IMR-90 (cell line): ENCODE results near the gene SLC16A9. TPM values are rescaled to one million over a fixed set of nuclear protein-coding genes. Genes with fewer than 3 reads are reported as not detected.

Source experiments
- ATAC-seq: fragments of 200-7000 bp; cut with Tn5 transposase; 2 replicates; pipeline ENCODE4 v1.9.1; 2020; ENCODE audit warnings: low read depth, mild to moderate bottlenecking, moderate library complexity
- BruUV-seq: library from RNA; stranded (reverse); fragments of 400-500 nt; replicated peaks from 2 replicates; lab custom pipeline; 2021; lab: Mats Ljungman, UMichigan
- CTCF ChIA-PET: fragments of 300-600 bp; formaldehyde crosslinking; extraction: SDS; loops from one replicate; lab custom pipeline; 2021; ENCODE audit warnings: antibody characterized with exemption; lab: Yijun Ruan, JAX
- POLR2A ChIA-PET: fragments of 300-600 bp; sonication (Branson Sonifier 250); formaldehyde crosslinking; loops from one replicate; lab custom pipeline; 2022; ENCODE audit warnings: antibody characterized with exemption; ENCODE audit not compliant: unreplicated experiment; lab: Charles Lee
- DNase-seq: peaks from one replicate; pipeline ENCODE4 v3.0.0; 2013
- H2AFZ ChIP-seq: replicated peaks from 2 replicates; pipeline ENCODE3; 2013; ENCODE audit warnings: low read length, mild to moderate bottlenecking; ENCODE audit not compliant: poor library complexity
- H2AK5ac ChIP-seq: 2 replicates; pipeline ENCODE4 v1.6.1; 2013; ENCODE audit warnings: low read depth, low read length, inconsistent platforms
- H2AK9ac ChIP-seq: replicated peaks from 2 replicates; pipeline ENCODE3; 2013; ENCODE audit warnings: mild to moderate bottlenecking, low read depth, low read length, moderate library complexity; ENCODE audit not compliant: poor library complexity
- H2BK120ac ChIP-seq: 2 replicates; pipeline ENCODE4 v1.6.1; 2013; ENCODE audit warnings: low read depth, low read length, inconsistent platforms
- H2BK15ac ChIP-seq: 3 replicates; pipeline ENCODE4 v1.6.1; 2013; ENCODE audit warnings: low read depth, low read length, inconsistent platforms
- H2BK20ac ChIP-seq: 2 replicates; pipeline ENCODE4 v1.6.1; 2013; ENCODE audit warnings: low read depth, mild to moderate bottlenecking, inconsistent platforms, low read length, moderate library complexity
- H2BK5ac ChIP-seq: 2 replicates; pipeline ENCODE4 v1.6.1; 2013; ENCODE audit warnings: mild to moderate bottlenecking, low read depth, low read length, inconsistent platforms; ENCODE audit not compliant: poor library complexity, severe bottlenecking
- H3K14ac ChIP-seq: replicated peaks from 2 replicates; pipeline ENCODE4 v1.6.1; 2013; ENCODE audit warnings: low read depth, low read length, inconsistent platforms
- H3K18ac ChIP-seq: 2 replicates; pipeline ENCODE4 v1.6.1; 2013; ENCODE audit warnings: low read depth, low read length, control low read depth
- H3K23ac ChIP-seq: 2 replicates; pipeline ENCODE4 v1.6.1; 2013; ENCODE audit warnings: low read depth, low read length, inconsistent platforms
- H3K27ac ChIP-seq: 2 replicates; pipeline ENCODE4 v1.5.1; 2013; ENCODE audit warnings: mild to moderate bottlenecking, control low read depth, low read length; ENCODE audit not compliant: insufficient read depth
- H3K27me3 ChIP-seq: 2 replicates; pipeline ENCODE4 v1.6.1; 2013; ENCODE audit warnings: low read length; ENCODE audit not compliant: control insufficient read depth, insufficient read depth
- H3K36me3 ChIP-seq: 2 replicates; pipeline ENCODE4 v1.6.1; 2013; ENCODE audit warnings: low read length, mixed read lengths; ENCODE audit not compliant: control insufficient read depth, insufficient read depth
- H3K4ac ChIP-seq: 2 replicates; pipeline ENCODE4 v1.6.1; 2013; ENCODE audit warnings: low read depth, low read length, inconsistent platforms
- H3K4me1 ChIP-seq: 2 replicates; pipeline ENCODE4 v1.6.1; 2013; ENCODE audit warnings: low read length, mixed read lengths; ENCODE audit not compliant: control insufficient read depth, insufficient read depth
- H3K4me2 ChIP-seq: 2 replicates; pipeline ENCODE4 v1.6.1; 2013; ENCODE audit warnings: low read depth, mild to moderate bottlenecking, control low read depth, low read length, moderate library complexity
- H3K4me3 ChIP-seq: 2 replicates; pipeline ENCODE4 v1.5.1; 2013; ENCODE audit warnings: low read depth, mild to moderate bottlenecking, control low read depth, low read length, moderate library complexity; ENCODE audit not compliant: insufficient read depth
- H3K56ac ChIP-seq: 2 replicates; pipeline ENCODE4 v1.6.1; 2013; ENCODE audit warnings: low read length, inconsistent platforms; ENCODE audit not compliant: insufficient read depth; ENCODE audit errors: extremely low read depth
- H3K79me1 ChIP-seq, 2 experiments: 2 replicates each; pipeline ENCODE4 v1.6.1; 2013; ENCODE audit warnings: low read length in 2 of 2, inconsistent platforms in 1 of 2, low read depth in 1 of 2
- H3K9ac ChIP-seq: 2 replicates; pipeline ENCODE4 v1.6.1; 2013; ENCODE audit warnings: low read depth, low read length, control low read depth
- H3K9me1 ChIP-seq: 2 replicates; pipeline ENCODE4 v1.6.1; 2013; ENCODE audit warnings: low read length, inconsistent platforms; ENCODE audit not compliant: insufficient read depth
- H3K9me3 ChIP-seq: 2 replicates; pipeline ENCODE4 v1.6.1; 2013; ENCODE audit warnings: low read length; ENCODE audit not compliant: control insufficient read depth, insufficient read depth
- H4K20me1 ChIP-seq: 2 replicates; pipeline ENCODE4 v1.6.1; 2013; ENCODE audit warnings: low read length, inconsistent platforms; ENCODE audit not compliant: insufficient read depth
- H4K5ac ChIP-seq: 2 replicates; pipeline ENCODE4 v1.6.1; 2013; ENCODE audit warnings: mild to moderate bottlenecking, low read depth, low read length, control low read depth
- H4K8ac ChIP-seq, 2 experiments: 2 replicates each; pipeline ENCODE4 v1.6.1; 2013; ENCODE audit warnings: low read depth in 2 of 2, low read length in 2 of 2, control low read depth in 1 of 2, inconsistent platforms in 1 of 2
- H4K91ac ChIP-seq: 2 replicates; pipeline ENCODE4 v1.6.1; 2013; ENCODE audit warnings: low read depth, low read length, inconsistent platforms; ENCODE audit not compliant: insufficient read depth
- BHLHE40 ChIP-seq: fragments of 150-350 bp; IDR thresholded peaks from 2 replicates; pipeline ENCODE4 v1.6.1; 2016; ENCODE audit warnings: mild to moderate bottlenecking, low read depth, low read length
- CEBPB ChIP-seq: IDR thresholded peaks from 2 replicates; pipeline ENCODE4 v1.6.1; 2012; ENCODE audit warnings: low read depth, low read length, improper control_type of control experiment
- CHD1 ChIP-seq: IDR thresholded peaks from 2 replicates; pipeline ENCODE4 v1.6.1; 2012; ENCODE audit warnings: low read depth, low read length, improper control_type of control experiment
- FOS ChIP-seq: fragments of 150-350 bp; IDR thresholded peaks from 2 replicates; pipeline ENCODE4 v1.6.1; 2016; ENCODE audit warnings: low read depth, low read length
- MAFK ChIP-seq: IDR thresholded peaks from 2 replicates; pipeline ENCODE4 v1.6.1; 2012; ENCODE audit warnings: low read depth, low read length, improper control_type of control experiment
- MAZ ChIP-seq: IDR thresholded peaks from 2 replicates; pipeline ENCODE4 v1.6.1; 2012; ENCODE audit warnings: low read depth, mild to moderate bottlenecking, low read length, improper control_type of control experiment, moderate library complexity, borderline replicate concordance
- MXI1 ChIP-seq: IDR thresholded peaks from 2 replicates; pipeline ENCODE4 v1.6.1; 2012; ENCODE audit warnings: low read depth, mild to moderate bottlenecking, low read length, moderate library complexity, borderline replicate concordance
- NFE2L2 ChIP-seq: fragments of 150-350 bp; IDR thresholded peaks from 2 replicates; pipeline ENCODE4 v1.6.1; 2016; ENCODE audit warnings: low read depth, mild to moderate bottlenecking, low read length
- POLR2A ChIP-seq: IDR thresholded peaks from 2 replicates; pipeline ENCODE4 v1.6.1; 2012; ENCODE audit warnings: mild to moderate bottlenecking, low read depth, low read length
- RAD21 ChIP-seq: IDR thresholded peaks from 2 replicates; pipeline ENCODE4 v1.6.1; 2012; ENCODE audit warnings: low read length, improper control_type of control experiment
- RCOR1 ChIP-seq: IDR thresholded peaks from 2 replicates; pipeline ENCODE4 v1.6.1; 2012; ENCODE audit warnings: mild to moderate bottlenecking, low read length, improper control_type of control experiment; ENCODE audit not compliant: insufficient replicate concordance
- RFX5 ChIP-seq: IDR thresholded peaks from 2 replicates; pipeline ENCODE4 v1.8.0; 2012; ENCODE audit warnings: low read depth, mild to moderate bottlenecking, low read length, moderate library complexity
- SMC3 ChIP-seq: fragments of 150-350 bp; IDR thresholded peaks from 2 replicates; pipeline ENCODE4 v1.6.1; 2016; ENCODE audit warnings: low read depth, mild to moderate bottlenecking, antibody characterized with exemption, low read length, moderate library complexity
- WGBS, 2 experiments: methylation state at CpG; one replicate each; pipeline versions ENCODE4 v1.1.5 to v1.1.7; 2013; ENCODE audit warnings: missing lambda C conversion rate in 2 of 2; ENCODE audit not compliant: insufficient read length in 1 of 2; ENCODE audit errors: extremely low coverage in 2 of 2; 5-methylcytosine and 5-hydroxymethylcytosine counted together
- dilution Hi-C: fragments of 300-500 bp; cut with HindIII; formaldehyde crosslinking; loops from one replicate; pipeline ENCODE4 v1.14.3; 2018; ENCODE audit warnings: low sequenced_read_pairs; ENCODE audit not compliant: unreplicated experiment
- in situ Hi-C: fragments of 300-500 bp; cut with MboI; formaldehyde crosslinking; loops from 3 replicates; pipeline ENCODE4 v1.14.3; 2019; ENCODE audit warnings: low sequenced_read_pairs, inconsistent platforms, mixed read lengths
- intact Hi-C: fragments of 100-400 bp; cut with micrococcal nuclease; formaldehyde crosslinking; loops from 2 replicates; pipeline ENCODE4 v1.10.0; 2022
- polyA plus RNA-seq, 3 experiments: library from polyadenylated mRNA; depleted of rRNA; stranded (reverse); fragments of >200 nt; gene quantifications; 2 replicates each; pipeline ENCODE4 v1.2.3, GENCODE V29; 2012; ENCODE audit warnings: low replicate concordance in 1 of 3
- total RNA-seq: library from RNA; depleted of rRNA; stranded (reverse); fragments of >200 nt; gene quantifications from 2 replicates; pipeline ENCODE4 v1.2.3, GENCODE V29; 2012
- TF ChIP-seq, protein P1 (sequence below): conservative IDR thresholded peaks from 2 replicates; pipeline ENCODE4 v1.5.1; 2012; ENCODE audit warnings: mild to moderate bottlenecking, low read depth, low read length, improper control_type of control experiment
- TF ChIP-seq, protein P2 (sequence below): fragments of 150-350 bp; IDR thresholded peaks from 2 replicates; pipeline ENCODE4 v1.6.1; 2017; ENCODE audit warnings: mild to moderate bottlenecking, antibody characterized with exemption, low read length, low read depth
- TF ChIP-seq, protein P3 (sequence below): fragments of 150-350 bp; IDR thresholded peaks from 2 replicates; pipeline ENCODE4 v1.6.1; 2016; ENCODE audit warnings: low read depth, mild to moderate bottlenecking, low read length, moderate library complexity, borderline replicate concordance

Gene SLC16A9
- total and polyA plus RNA-seq, 2 of the 4 experiments (the other 2 are of a cell fraction) = 0.18 to 0.26 TPM

DNA sequence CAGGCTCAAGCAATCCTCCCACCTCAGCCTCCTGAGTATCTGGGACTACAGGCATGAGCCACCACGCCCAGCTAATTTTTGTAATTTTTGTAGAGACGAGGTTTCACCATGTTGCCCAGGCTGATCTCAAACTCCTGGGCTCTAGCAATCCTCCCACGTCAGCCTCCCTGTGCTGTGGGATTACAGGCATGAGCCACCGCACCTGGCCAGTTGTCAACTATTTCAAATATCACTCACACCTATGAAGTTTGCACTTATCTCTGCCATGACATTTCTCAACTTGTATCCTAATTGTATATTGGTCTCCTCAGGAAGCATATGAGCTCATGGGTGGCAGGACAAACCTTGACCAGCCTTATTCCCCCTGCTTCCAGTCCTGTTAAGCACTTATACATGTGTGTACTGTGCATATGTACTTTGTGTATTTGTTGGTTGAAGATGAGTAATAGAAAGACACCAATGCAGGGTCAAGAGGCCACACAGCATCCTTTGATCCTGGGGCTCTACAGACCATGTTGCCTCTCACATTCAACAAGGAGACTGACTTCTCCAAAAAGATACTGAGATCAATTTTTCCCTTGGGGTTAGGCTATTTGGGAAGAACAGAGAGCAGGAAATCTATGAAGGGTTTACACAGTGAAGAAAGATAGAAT, 82.2 kb downstream of the SLC16A9 start:
- Histone ChIP-seq H4K91ac (no peak overlapping the region), H2BK15ac (no peak overlapping the region), H3K79me1 (no peaks in the 10 kb centered on the region), H2AK5ac (no peak overlapping the region), H2BK120ac (no peak overlapping the region), H2BK5ac (no peak overlapping the region), H3K4me1 (no peaks in the 10 kb centered on the region), H3K27me3 (peaks cover 10% of the 10 kb centered on the region), H3K14ac (no peak overlapping the region), H3K36me3 (no peaks in the 10 kb centered on the region), H3K4me3 (no peak overlapping the region), H3K4me2 (no peak overlapping the region), H3K9ac (no peak overlapping the region), H2BK20ac (no peak overlapping the region), H3K4ac (no peak overlapping the region), H4K20me1 (no peaks in the 10 kb centered on the region), H3K9me1 (no peaks in the 10 kb centered on the region), H3K27ac (no peak overlapping the region), H4K8ac (no peak overlapping the region), H2AFZ (no peak overlapping the region), H3K56ac (no peak overlapping the region), H3K18ac (no peak overlapping the region), H2AK9ac (no peak overlapping the region), H3K23ac (no peak overlapping the region), H3K9me3 (no peaks in the 10 kb centered on the region), H4K5ac (no peak overlapping the region)
- 58% methylated on average over 2 of the region's 4 CpGs; no CpG with 5 or more reads in 1 of the 2 experiments for WGBS, 2 experiments
- TF ChIP-seq MAZ = no peak
- TF ChIP-seq, protein P1, sequence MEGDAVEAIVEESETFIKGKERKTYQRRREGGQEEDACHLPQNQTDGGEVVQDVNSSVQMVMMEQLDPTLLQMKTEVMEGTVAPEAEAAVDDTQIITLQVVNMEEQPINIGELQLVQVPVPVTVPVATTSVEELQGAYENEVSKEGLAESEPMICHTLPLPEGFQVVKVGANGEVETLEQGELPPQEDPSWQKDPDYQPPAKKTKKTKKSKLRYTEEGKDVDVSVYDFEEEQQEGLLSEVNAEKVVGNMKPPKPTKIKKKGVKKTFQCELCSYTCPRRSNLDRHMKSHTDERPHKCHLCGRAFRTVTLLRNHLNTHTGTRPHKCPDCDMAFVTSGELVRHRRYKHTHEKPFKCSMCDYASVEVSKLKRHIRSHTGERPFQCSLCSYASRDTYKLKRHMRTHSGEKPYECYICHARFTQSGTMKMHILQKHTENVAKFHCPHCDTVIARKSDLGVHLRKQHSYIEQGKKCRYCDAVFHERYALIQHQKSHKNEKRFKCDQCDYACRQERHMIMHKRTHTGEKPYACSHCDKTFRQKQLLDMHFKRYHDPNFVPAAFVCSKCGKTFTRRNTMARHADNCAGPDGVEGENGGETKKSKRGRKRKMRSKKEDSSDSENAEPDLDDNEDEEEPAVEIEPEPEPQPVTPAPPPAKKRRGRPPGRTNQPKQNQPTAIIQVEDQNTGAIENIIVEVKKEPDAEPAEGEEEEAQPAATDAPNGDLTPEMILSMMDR = no peak
- TF ChIP-seq RCOR1 = no peak
- TF ChIP-seq POLR2A = no peak
- TF ChIP-seq SMC3 = no peak
- TF ChIP-seq CEBPB = no peak
- no peak for TF ChIP-seq BHLHE40
- TF ChIP-seq, protein P2, sequence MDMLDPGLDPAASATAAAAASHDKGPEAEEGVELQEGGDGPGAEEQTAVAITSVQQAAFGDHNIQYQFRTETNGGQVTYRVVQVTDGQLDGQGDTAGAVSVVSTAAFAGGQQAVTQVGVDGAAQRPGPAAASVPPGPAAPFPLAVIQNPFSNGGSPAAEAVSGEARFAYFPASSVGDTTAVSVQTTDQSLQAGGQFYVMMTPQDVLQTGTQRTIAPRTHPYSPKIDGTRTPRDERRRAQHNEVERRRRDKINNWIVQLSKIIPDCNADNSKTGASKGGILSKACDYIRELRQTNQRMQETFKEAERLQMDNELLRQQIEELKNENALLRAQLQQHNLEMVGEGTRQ = no peak
- no peak for TF ChIP-seq CHD1
- TF ChIP-seq RFX5 = no peak
- TF ChIP-seq NFE2L2 = no peak
- TF ChIP-seq FOS = no peak
- TF ChIP-seq, protein P3, sequence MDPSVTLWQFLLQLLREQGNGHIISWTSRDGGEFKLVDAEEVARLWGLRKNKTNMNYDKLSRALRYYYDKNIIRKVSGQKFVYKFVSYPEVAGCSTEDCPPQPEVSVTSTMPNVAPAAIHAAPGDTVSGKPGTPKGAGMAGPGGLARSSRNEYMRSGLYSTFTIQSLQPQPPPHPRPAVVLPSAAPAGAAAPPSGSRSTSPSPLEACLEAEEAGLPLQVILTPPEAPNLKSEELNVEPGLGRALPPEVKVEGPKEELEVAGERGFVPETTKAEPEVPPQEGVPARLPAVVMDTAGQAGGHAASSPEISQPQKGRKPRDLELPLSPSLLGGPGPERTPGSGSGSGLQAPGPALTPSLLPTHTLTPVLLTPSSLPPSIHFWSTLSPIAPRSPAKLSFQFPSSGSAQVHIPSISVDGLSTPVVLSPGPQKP = no peak
- no peak for TF ChIP-seq RAD21
- TF ChIP-seq MXI1 = no peak
- TF ChIP-seq MAFK = no peak
- DNase-seq = no peak
- BruUV-seq = no TSS peak
- dilution Hi-C loops (no loop called here), in situ Hi-C loops (loop anchor here (10.0 to 25.0 kb wide), 5 partner anchors 207 to 810 kb away; no protein-coding TSS in a partner anchor), intact Hi-C loops (loop anchor here (2.0 to 5.0 kb wide), 3 partner anchors 420 to 807 kb away; no protein-coding TSS in a partner anchor)
- ChIA-PET CTCF (no interaction called here), POLR2A (no interaction called here)
- ATAC-seq = no peak
